ENCODE results near the gene PRG2. TPM values are rescaled to one million over a fixed set of nuclear protein-coding genes. Genes with fewer than 3 reads are reported as not detected.

The PRG2 gene
- total and polyA plus RNA-seq, 9 of the 15 experiments (the other 6 are each of a cell fraction or from before 2014, with no cell fraction given), result 1.8 to 78.0 (median 26.6) TPM

DNA sequence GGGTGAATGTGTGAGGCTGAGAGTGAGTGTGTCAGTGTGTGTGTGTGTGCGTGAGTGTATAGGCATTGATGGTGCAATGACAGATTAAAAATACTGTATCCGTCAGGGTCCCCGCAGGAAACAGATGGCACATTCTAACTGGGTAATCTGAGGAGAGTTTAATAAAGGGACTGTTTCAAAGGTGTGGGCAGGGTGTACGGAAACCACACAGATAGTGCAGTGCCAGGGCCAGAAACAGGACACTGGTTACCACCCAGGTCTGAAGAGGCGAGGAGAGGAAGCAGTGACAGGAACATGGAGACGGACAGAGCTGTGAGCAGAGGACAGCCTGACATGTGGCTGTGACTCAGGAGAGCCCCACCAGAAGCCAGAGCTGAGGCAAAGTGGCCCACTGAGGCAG, 35.8 kb downstream of the PRG2 start (continued):
- no peak for TF ChIP-seq STAT6 (CRISPR knock-in tag; IDR thresholded peaks at IDR 0.05)
- no peak for TF ChIP-seq NR2F6 (CRISPR knock-in tag; IDR thresholded peaks at IDR 0.05)
- no peak for TF ChIP-seq PHB2 (IDR thresholded peaks at IDR 0.05; ENCODE audit: low read depth)
- no peak for TF ChIP-seq DMBX1 (CRISPR knock-in tag; IDR thresholded peaks at IDR 0.05; ENCODE audit: borderline replicate concordance)
- TF ChIP-seq PYGO2 (tag; IDR thresholded peaks at IDR 0.05), result no peak
- no peak for TF ChIP-seq ZNF197 (CRISPR knock-in tag; IDR thresholded peaks at IDR 0.05; ENCODE audit: low read depth)
- no peak for TF ChIP-seq FOXP1 (CRISPR knock-in tag; IDR thresholded peaks at IDR 0.05)
- TF ChIP-seq E2F6 (IDR thresholded peaks at IDR 0.05; ENCODE audit: borderline replicate concordance in 1 of 2, extremely low read depth in 1 of 2, insufficient read depth in 1 of 2, insufficient read length in 1 of 2, low read depth in 1 of 2, low read length in 1 of 2, poor library complexity in 1 of 2, severe bottlenecking in 1 of 2), result no peak
- TF ChIP-seq KAT7 (CRISPR knock-in tag; IDR thresholded peaks at IDR 0.05; ENCODE audit: borderline replicate concordance), result no peak

All from K562 (cell line).